Sigmoid colon (tissue), 3 donors: ENCODE measurements around the gene GALNT12.

Experiments used
- POLR2A ChIP-seq, 2 donors: fragments of 450-650 bp; IDR thresholded peaks; one replicate each; pipeline ENCODE4 v1.6.1; 2016; ENCODE audit warnings: antibody characterized with exemption in 2 of 2, mild to moderate bottlenecking in 2 of 2, moderate library complexity in 2 of 2
- TF ChIP-seq, protein P1 (sequence below), 4 experiments: fragments of 450-650 bp in 3 of 4; fragments of 200-600 bp in 1 of 4; IDR thresholded peaks; one replicate each; pipeline ENCODE4 v1.5.1; 2016 to 2019; ENCODE audit warnings: antibody characterized with exemption in 4 of 4, mild to moderate bottlenecking in 3 of 4, moderate library complexity in 2 of 4

DNA sequence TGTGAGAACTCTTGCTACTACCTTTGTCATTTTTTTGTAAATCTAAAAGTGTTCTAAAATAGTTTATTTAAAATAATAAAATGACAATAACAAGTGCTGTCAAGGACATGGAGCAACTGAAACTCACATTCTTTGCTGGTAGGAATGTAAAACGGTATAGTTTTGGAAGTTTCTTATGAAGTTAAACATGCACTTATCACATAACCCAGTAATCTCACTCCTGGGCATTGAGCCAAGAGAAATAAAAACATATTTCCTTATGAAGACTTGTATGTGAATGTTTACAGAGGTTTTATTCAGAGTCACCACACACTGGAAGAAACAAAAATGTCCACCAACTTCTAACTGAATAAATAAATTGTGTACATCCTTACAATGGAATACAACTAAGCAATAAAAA lies 90.3 kb downstream of the GALNT12 start:
- TF ChIP-seq, protein P1, sequence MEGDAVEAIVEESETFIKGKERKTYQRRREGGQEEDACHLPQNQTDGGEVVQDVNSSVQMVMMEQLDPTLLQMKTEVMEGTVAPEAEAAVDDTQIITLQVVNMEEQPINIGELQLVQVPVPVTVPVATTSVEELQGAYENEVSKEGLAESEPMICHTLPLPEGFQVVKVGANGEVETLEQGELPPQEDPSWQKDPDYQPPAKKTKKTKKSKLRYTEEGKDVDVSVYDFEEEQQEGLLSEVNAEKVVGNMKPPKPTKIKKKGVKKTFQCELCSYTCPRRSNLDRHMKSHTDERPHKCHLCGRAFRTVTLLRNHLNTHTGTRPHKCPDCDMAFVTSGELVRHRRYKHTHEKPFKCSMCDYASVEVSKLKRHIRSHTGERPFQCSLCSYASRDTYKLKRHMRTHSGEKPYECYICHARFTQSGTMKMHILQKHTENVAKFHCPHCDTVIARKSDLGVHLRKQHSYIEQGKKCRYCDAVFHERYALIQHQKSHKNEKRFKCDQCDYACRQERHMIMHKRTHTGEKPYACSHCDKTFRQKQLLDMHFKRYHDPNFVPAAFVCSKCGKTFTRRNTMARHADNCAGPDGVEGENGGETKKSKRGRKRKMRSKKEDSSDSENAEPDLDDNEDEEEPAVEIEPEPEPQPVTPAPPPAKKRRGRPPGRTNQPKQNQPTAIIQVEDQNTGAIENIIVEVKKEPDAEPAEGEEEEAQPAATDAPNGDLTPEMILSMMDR (IDR thresholded peaks at IDR 0.05): no peak
- no peak for TF ChIP-seq POLR2A (IDR thresholded peaks at IDR 0.05)
